Tibial nerve (tissue), 4 donors: Measurements from ENCODE around the gene DUSP21. TPM values are rescaled to one million over a fixed set of nuclear protein-coding genes. Genes with fewer than 3 reads are reported as not detected.
A peak's percentile ranks its signal among the peaks of the same experiment; 100 is the strongest.

ENCODE experiments used
- DNase-seq, 2 donors: peaks; one replicate each; pipeline ENCODE4 v3.0.0-alpha.2; 2019; ENCODE audit warnings: low spot score in 2 of 2
- H3K27ac ChIP-seq, 4 donors: fragments of 200-600 bp; sonication (generic) in 3 of 4; one replicate each; pipeline ENCODE4 v1.5.1; 2017 to 2019; ENCODE audit warnings: mild to moderate bottlenecking in 1 of 4
- H3K27me3 ChIP-seq, 2 donors: fragments of 200-600 bp; sonication (generic) in 1 of 2; one replicate each; pipeline versions ENCODE4 v1.5.1 to v1.6.0; 2017 to 2019
- H3K36me3 ChIP-seq, 3 donors: fragments of 200-600 bp; sonication (generic); one replicate each; pipeline ENCODE4 v1.5.1; 2018 to 2019
- H3K4me1 ChIP-seq, 4 donors: fragments of 200-600 bp; sonication (generic) in 3 of 4; one replicate each; pipeline ENCODE4 v1.5.1; 2017 to 2019
- H3K4me3 ChIP-seq, 4 donors: fragments of 200-600 bp; sonication (generic) in 3 of 4; one replicate each; pipeline ENCODE4 v1.5.1; 2017 to 2019; ENCODE audit warnings: mild to moderate bottlenecking in 1 of 4, moderate library complexity in 1 of 4
- H3K9me3 ChIP-seq, 4 donors: fragments of 200-600 bp; sonication (generic) in 3 of 4; one replicate each; pipeline ENCODE4 v1.5.1; 2017 to 2019
- CTCF ChIP-seq, 5 experiments: fragments of 200-600 bp in 3 of 5; fragments of 450-650 bp in 2 of 5; sonication (generic) in 3 of 5; IDR thresholded peaks; one replicate each; pipeline ENCODE4 v1.5.1; 2016 to 2019; ENCODE audit warnings: antibody characterized with exemption in 5 of 5, mild to moderate bottlenecking in 3 of 5, moderate library complexity in 2 of 5
- EP300 ChIP-seq, 2 donors: sonication (generic); formaldehyde crosslinking; IDR thresholded peaks; one replicate each; pipeline ENCODE4 v1.6.1; 2017; ENCODE audit warnings: antibody characterized with exemption in 2 of 2, mild to moderate bottlenecking in 1 of 2
- POLR2A ChIP-seq, 2 donors: fragments of 450-650 bp; IDR thresholded peaks; one replicate each; pipeline ENCODE4 v1.6.1; 2017; ENCODE audit warnings: antibody characterized with exemption in 2 of 2, mild to moderate bottlenecking in 2 of 2, moderate library complexity in 2 of 2
- WGBS, 2 donors: methylation state at CpG; one replicate each; pipeline ENCODE4 v1.1.5; 2018; 5-methylcytosine and 5-hydroxymethylcytosine counted together
- total RNA-seq, 4 donors: library from RNA; depleted of rRNA; stranded (reverse); fragments of >200 nt; gene quantifications; one replicate each; pipeline ENCODE4 v1.1.0, GENCODE V29; 2016

Gene DUSP21
- total RNA-seq, 4 donors from 2014 or later, result not detected

- Histone ChIP-seq H3K27me3 (no peaks in the 10 kb centered on the region), H3K9me3 (no peaks in the 10 kb centered on the region), H3K27ac (peak overlapping the region; percentile 97 to 99 (median 98)), H3K4me3 (peak overlapping the region; percentile 62 to 100 (median 92)), H3K4me1 (peaks cover 0 to 32% (median 7%) of the 10 kb centered on the region in 4 donors), H3K36me3 (no peaks in the 10 kb centered on the region)
- DNase-seq, result no peak
- TF ChIP-seq CTCF (IDR thresholded peaks at IDR 0.05), result no peak
- TF ChIP-seq EP300 (IDR thresholded peaks at IDR 0.05), result no peak
- TF ChIP-seq POLR2A (IDR thresholded peaks at IDR 0.05), result no peak
- 3 to 28% methylated on average over 5 of the region's 5 CpGs for WGBS, 2 donors
Observed at GRCh38 chrX:44875185-44875489, 31.3 kb downstream of the DUSP21 start.

- peak overlapping the region in 2 of 4 donors; percentile 19 to 99 for H3K27ac ChIP-seq
- 4 to 29% methylated on average over 4 of the region's 4 CpGs for WGBS, 2 donors
- no peak for DNase-seq
- peak overlapping the region in 1 of 4 donors; percentile 89 for H3K4me3 ChIP-seq
- TF ChIP-seq CTCF (IDR thresholded peaks at IDR 0.05) (no peak), EP300 (IDR thresholded peaks at IDR 0.05) (no peak)
- no peaks in the 10 kb centered on the region for H3K9me3 ChIP-seq
- H3K27me3 ChIP-seq, result no peaks in the 10 kb centered on the region
- no peaks in the 10 kb centered on the region for H3K36me3 ChIP-seq
- peaks cover 0 to 30% (median 7%) of the 10 kb centered on the region in 4 donors for H3K4me1 ChIP-seq
Observed at GRCh38 chrX:44876086-44876485, 32.3 kb downstream of the DUSP21 start.

GRCh38 chrX:44876767-44877166 lies 32.9 kb downstream of the DUSP21 start:
- TF ChIP-seq EP300 (IDR thresholded peaks at IDR 0.05) (no peak), POLR2A (IDR thresholded peaks at IDR 0.05) (no peak), CTCF (IDR thresholded peaks at IDR 0.05) (no peak)
- Histone ChIP-seq H3K4me1 (peaks cover 0 to 28% (median 7%) of the 10 kb centered on the region in 4 donors), H3K36me3 (no peaks in the 10 kb centered on the region), H3K4me3 (no peak overlapping the region), H3K9me3 (no peaks in the 10 kb centered on the region), H3K27ac (no peak overlapping the region), H3K27me3 (no peaks in the 10 kb centered on the region)
- WGBS, 2 donors, result 86 to 87% methylated on average over 19 of the region's 19 CpGs
- no peak for DNase-seq

- TF ChIP-seq POLR2A (IDR thresholded peaks at IDR 0.05) (no peak), EP300 (IDR thresholded peaks at IDR 0.05) (no peak), CTCF (IDR thresholded peaks at IDR 0.05) (no peak)
- H3K4me1 ChIP-seq, result peaks cover 0 to 31% (median 7%) of the 10 kb centered on the region in 4 donors
- H3K27me3 ChIP-seq, result no peaks in the 10 kb centered on the region
- no peak overlapping the region for H3K4me3 ChIP-seq
- DNase-seq, result no peak
- WGBS, 2 donors, result 87 to 88% methylated on average over 7 to 8 of the region's 8 CpGs
- H3K9me3 ChIP-seq, result no peaks in the 10 kb centered on the region
- H3K36me3 ChIP-seq, result no peaks in the 10 kb centered on the region
- no peak overlapping the region for H3K27ac ChIP-seq
Observed at GRCh38 chrX:44878780-44879179, 35.0 kb downstream of the DUSP21 start.

GRCh38 chrX:44881549-44881948 lies 37.7 kb downstream of the DUSP21 start:
- WGBS, 2 donors, result 91 to 93% methylated on average over 10 of the region's 10 CpGs
- TF ChIP-seq EP300 (IDR thresholded peaks at IDR 0.05) (no peak), CTCF (IDR thresholded peaks at IDR 0.05) (no peak), POLR2A (IDR thresholded peaks at IDR 0.05) (no peak)
- H3K27me3 ChIP-seq, result no peaks in the 10 kb centered on the region
- no peak overlapping the region for H3K4me3 ChIP-seq
- no peaks in the 10 kb centered on the region for H3K9me3 ChIP-seq
- H3K27ac ChIP-seq, result no peak overlapping the region
- DNase-seq, result no peak
- peaks cover 0 to 27% (median 2%) of the 10 kb centered on the region in 4 donors for H3K4me1 ChIP-seq
- H3K36me3 ChIP-seq, result no peaks in the 10 kb centered on the region
